ENCODE results near the gene BTBD2. TPM values are rescaled to one million over a fixed set of nuclear protein-coding genes. Genes with fewer than 3 reads are reported as not detected.

BTBD2 gene
- total RNA-seq, 4 donors from 2014 or later = 57.8 to 114 (median 76.0) TPM

DNA sequence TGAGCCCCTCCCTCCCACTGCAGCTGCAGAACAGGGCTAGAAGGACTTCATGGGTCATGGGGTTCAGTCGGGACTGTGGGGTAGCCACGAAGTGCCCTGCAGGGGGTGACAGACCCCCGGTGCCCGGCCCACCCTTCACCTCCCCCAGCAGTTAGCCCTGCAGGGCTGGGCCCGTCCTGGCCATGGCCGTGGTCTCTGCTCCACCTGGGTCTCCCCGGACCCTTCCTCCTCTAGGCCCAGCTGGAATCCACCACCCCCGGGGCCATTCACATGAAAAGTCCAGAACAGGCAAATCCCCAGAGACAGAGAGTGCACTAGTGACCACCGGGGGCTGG, 18.3 kb upstream of the BTBD2 start:
- Histone ChIP-seq H3K4me1 (peaks cover 5 to 37% (median 18%) of the 10 kb centered on the region in 4 donors), H3K9me3 (peaks cover 0 to 8% (median 3%) of the 10 kb centered on the region in 4 donors), H3K27ac (peak overlapping the region in 2 of 4 donors; percentile 81 to 97), H3K4me3 (no peak overlapping the region), H3K27me3 (no peaks in the 10 kb centered on the region), H3K36me3 (peaks cover 0 to 11% (median 0%) of the 10 kb centered on the region in 3 donors)
- TF ChIP-seq POLR2A (IDR thresholded peaks at IDR 0.05) = no peak
- TF ChIP-seq, protein P1, sequence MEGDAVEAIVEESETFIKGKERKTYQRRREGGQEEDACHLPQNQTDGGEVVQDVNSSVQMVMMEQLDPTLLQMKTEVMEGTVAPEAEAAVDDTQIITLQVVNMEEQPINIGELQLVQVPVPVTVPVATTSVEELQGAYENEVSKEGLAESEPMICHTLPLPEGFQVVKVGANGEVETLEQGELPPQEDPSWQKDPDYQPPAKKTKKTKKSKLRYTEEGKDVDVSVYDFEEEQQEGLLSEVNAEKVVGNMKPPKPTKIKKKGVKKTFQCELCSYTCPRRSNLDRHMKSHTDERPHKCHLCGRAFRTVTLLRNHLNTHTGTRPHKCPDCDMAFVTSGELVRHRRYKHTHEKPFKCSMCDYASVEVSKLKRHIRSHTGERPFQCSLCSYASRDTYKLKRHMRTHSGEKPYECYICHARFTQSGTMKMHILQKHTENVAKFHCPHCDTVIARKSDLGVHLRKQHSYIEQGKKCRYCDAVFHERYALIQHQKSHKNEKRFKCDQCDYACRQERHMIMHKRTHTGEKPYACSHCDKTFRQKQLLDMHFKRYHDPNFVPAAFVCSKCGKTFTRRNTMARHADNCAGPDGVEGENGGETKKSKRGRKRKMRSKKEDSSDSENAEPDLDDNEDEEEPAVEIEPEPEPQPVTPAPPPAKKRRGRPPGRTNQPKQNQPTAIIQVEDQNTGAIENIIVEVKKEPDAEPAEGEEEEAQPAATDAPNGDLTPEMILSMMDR (IDR thresholded peaks at IDR 0.05) = no peak
- peak in 1 of 3 donors; percentile 50 for DNase-seq

DNA sequence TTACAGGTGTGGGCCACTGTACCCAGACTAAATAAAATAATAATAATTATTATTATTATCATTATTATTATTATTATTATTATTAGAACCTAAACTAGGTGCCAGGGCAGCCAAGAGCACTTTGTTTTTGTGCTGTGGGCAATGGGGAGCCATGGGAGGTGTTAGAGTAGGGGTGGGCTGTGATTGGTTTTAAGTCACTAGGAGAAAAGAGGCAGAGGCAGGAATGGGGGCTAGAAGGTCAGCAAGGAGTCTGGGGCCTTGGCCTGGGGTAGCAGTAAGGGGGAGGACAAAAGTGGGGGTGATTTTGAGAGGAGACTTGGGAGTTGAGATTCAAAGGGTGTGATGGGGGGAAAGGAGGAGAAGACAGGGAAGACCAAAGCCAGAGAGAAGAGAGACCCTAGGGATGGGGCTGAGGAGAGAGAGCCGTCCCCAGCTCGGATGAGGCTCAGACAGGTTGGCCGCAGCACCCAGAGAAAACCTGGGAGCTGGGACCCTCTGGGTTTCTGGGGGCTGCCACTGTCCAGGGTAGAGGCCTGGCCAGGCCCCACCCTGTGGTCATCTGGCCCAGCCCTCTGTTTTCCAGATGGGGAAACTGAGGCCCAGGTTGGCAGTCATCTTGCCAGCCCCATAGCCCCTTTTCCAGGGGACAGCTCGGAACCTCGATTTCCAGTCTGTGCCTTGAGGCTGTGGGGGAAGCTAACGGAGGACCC, 17.8 kb upstream of the BTBD2 start:
- H3K36me3 ChIP-seq = peaks cover 0 to 6% (median 0%) of the 10 kb centered on the region in 3 donors
- no peak for TF ChIP-seq POLR2A (IDR thresholded peaks at IDR 0.05)
- TF ChIP-seq, protein P1 (IDR thresholded peaks at IDR 0.05) = no peak
- no peak for DNase-seq
- H3K27me3 ChIP-seq = no peaks in the 10 kb centered on the region
- H3K4me3 ChIP-seq = peak overlapping the region in 1 of 4 donors; percentile 8
- peaks cover 5 to 42% (median 18%) of the 10 kb centered on the region in 4 donors for H3K4me1 ChIP-seq
- H3K27ac ChIP-seq = peak overlapping the region; percentile 71 to 97 (median 88)
- peaks cover 0 to 8% (median 3%) of the 10 kb centered on the region in 4 donors for H3K9me3 ChIP-seq

DNA sequence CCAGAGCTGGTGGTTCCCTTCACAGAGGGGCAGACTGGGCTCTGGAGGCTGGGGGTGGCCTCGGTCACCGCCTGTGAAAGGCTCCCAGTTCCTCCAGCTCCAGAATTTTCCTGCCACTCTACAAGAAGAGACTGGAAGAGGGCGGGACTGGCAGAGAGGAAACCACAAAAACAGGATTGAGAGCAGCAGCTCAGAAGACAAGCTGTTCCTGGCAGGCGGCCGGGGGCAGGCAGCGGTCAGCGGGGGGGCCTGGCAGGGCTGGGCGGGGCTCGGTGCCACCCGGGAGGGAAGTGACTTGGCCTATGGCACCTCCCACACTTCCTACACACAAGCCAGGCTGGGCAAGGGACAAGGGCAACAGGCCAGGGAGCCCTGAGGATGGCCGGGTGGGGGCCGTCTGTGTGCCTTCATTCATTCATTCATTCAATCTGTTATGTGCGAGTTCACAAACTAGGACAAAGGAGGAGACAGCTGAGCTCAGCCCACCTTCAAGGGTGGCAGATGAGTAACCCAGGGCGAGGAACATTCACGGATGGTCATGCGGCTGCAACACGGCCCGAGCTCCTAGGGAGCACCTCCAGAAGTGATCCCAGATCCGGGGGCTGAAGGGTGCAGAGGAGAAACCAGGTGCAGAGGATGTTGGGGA, 16.9 kb upstream of the BTBD2 start:
- TF ChIP-seq POLR2A (IDR thresholded peaks at IDR 0.05) = peak in 1 of 2 donors; percentile 49
- TF ChIP-seq, protein P1 (IDR thresholded peaks at IDR 0.05) = no peak
- Histone ChIP-seq H3K27me3 (no peaks in the 10 kb centered on the region), H3K4me1 (peaks cover 5 to 46% (median 18%) of the 10 kb centered on the region in 4 donors), H3K9me3 (peaks cover 0 to 8% (median 3%) of the 10 kb centered on the region in 4 donors), H3K4me3 (peak overlapping the region in 3 of 4 donors; percentile 12 to 28 (median 21)), H3K36me3 (no peaks in the 10 kb centered on the region), H3K27ac (peak overlapping the region; percentile 71 to 97 (median 88))
- DNase-seq = peak; percentile 78 to 97 (median 95)

DNA sequence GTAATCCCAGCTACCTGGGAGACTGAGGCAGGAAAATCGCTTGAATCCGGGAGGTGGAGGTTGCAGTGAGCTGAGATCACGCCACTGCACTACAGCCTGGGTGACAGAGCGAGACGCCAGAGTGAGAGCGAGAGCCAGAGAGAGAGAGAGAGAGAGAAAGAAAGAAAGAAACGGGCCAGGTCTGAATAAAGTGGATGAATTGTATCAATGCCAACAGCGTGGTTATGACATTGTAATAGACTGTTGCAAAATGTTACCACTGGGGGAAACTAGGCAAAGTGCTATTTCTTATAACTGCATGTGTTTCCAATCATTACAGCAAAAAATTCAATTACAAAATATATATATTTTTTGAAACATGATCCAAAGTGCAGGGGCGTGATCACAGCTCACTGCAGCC, 11.8 kb upstream of the BTBD2 start:
- TF ChIP-seq POLR2A (IDR thresholded peaks at IDR 0.05) = no peak
- TF ChIP-seq, protein P1 (IDR thresholded peaks at IDR 0.05) = no peak
- Histone ChIP-seq H3K9me3 (no peaks in the 10 kb centered on the region), H3K36me3 (no peaks in the 10 kb centered on the region), H3K27ac (peak overlapping the region in 2 of 4 donors; percentile 15 to 42), H3K4me3 (no peak overlapping the region), H3K4me1 (peaks cover 5 to 34% (median 10%) of the 10 kb centered on the region in 4 donors), H3K27me3 (no peaks in the 10 kb centered on the region)
- DNase-seq = no peak

DNA sequence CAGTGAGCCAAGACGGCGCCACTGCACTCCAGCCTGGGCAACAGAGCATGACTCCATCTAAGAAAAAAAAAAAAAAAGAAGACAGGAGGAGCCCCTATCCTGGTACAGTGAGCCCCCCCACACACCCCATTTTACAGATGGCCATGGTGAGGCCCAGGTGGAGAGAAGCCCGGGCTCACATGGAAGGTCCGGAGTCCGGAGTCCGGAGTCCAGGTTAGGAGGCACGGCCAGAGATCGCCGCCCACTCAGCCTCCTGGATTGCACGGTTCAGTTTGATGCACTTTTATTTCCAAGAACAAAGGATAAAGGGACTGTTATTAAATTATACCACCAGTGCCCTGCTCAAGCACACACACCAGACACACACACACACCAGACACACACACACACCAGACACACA, 11.3 kb upstream of the BTBD2 start:
- no peaks in the 10 kb centered on the region for H3K36me3 ChIP-seq
- no peak for TF ChIP-seq POLR2A (IDR thresholded peaks at IDR 0.05)
- TF ChIP-seq, protein P1 (IDR thresholded peaks at IDR 0.05) = no peak
- H3K27me3 ChIP-seq = no peaks in the 10 kb centered on the region
- no peaks in the 10 kb centered on the region for H3K9me3 ChIP-seq
- H3K27ac ChIP-seq = peak overlapping the region in 2 of 4 donors; percentile 15 to 42
- peaks cover 1 to 29% (median 4%) of the 10 kb centered on the region in 4 donors for H3K4me1 ChIP-seq
- peak in 2 of 3 donors; percentile 71 to 80 for DNase-seq
- H3K4me3 ChIP-seq = no peak overlapping the region

Measured in Peyer's patch (tissue), 4 donors.